Tibial nerve (tissue), 4 donors: Measurements from ENCODE around the gene ABHD12. TPM values are rescaled to one million over a fixed set of nuclear protein-coding genes. Genes with fewer than 3 reads are reported as not detected.

Experiments used
- DNase-seq, 2 donors: peaks; one replicate each; pipeline ENCODE4 v3.0.0-alpha.2; 2019; ENCODE audit warnings: low spot score in 2 of 2
- H3K27ac ChIP-seq, 4 donors: fragments of 200-600 bp; sonication (generic) in 3 of 4; one replicate each; pipeline ENCODE4 v1.5.1; 2017 to 2019; ENCODE audit warnings: mild to moderate bottlenecking in 1 of 4
- H3K27me3 ChIP-seq, 2 donors: fragments of 200-600 bp; sonication (generic) in 1 of 2; one replicate each; pipeline versions ENCODE4 v1.5.1 to v1.6.0; 2017 to 2019
- H3K36me3 ChIP-seq, 3 donors: fragments of 200-600 bp; sonication (generic); one replicate each; pipeline ENCODE4 v1.5.1; 2018 to 2019
- H3K4me1 ChIP-seq, 4 donors: fragments of 200-600 bp; sonication (generic) in 3 of 4; one replicate each; pipeline ENCODE4 v1.5.1; 2017 to 2019
- H3K4me3 ChIP-seq, 4 donors: fragments of 200-600 bp; sonication (generic) in 3 of 4; one replicate each; pipeline ENCODE4 v1.5.1; 2017 to 2019; ENCODE audit warnings: mild to moderate bottlenecking in 1 of 4, moderate library complexity in 1 of 4
- H3K9me3 ChIP-seq, 4 donors: fragments of 200-600 bp; sonication (generic) in 3 of 4; one replicate each; pipeline ENCODE4 v1.5.1; 2017 to 2019
- CTCF ChIP-seq, 5 experiments: fragments of 200-600 bp in 3 of 5; fragments of 450-650 bp in 2 of 5; sonication (generic) in 3 of 5; IDR thresholded peaks; one replicate each; pipeline ENCODE4 v1.5.1; 2016 to 2019; ENCODE audit warnings: antibody characterized with exemption in 5 of 5, mild to moderate bottlenecking in 3 of 5, moderate library complexity in 2 of 5
- EP300 ChIP-seq, 2 donors: sonication (generic); formaldehyde crosslinking; IDR thresholded peaks; one replicate each; pipeline ENCODE4 v1.6.1; 2017; ENCODE audit warnings: antibody characterized with exemption in 2 of 2, mild to moderate bottlenecking in 1 of 2
- POLR2A ChIP-seq, 2 donors: fragments of 450-650 bp; IDR thresholded peaks; one replicate each; pipeline ENCODE4 v1.6.1; 2017; ENCODE audit warnings: antibody characterized with exemption in 2 of 2, mild to moderate bottlenecking in 2 of 2, moderate library complexity in 2 of 2
- WGBS, 2 donors: methylation state at CpG; one replicate each; pipeline ENCODE4 v1.1.5; 2018; 5-methylcytosine and 5-hydroxymethylcytosine counted together
- small RNA-seq: library from RNA; depleted of rRNA; stranded (forward); fragments of <200 nt; gene quantifications from one replicate; pipeline ENCODE3, GENCODE V24; 2016
- total RNA-seq, 4 donors: library from RNA; depleted of rRNA; stranded (reverse); fragments of >200 nt; gene quantifications; one replicate each; pipeline ENCODE4 v1.1.0, GENCODE V29; 2016

Gene ABHD12
- total RNA-seq, 4 donors from 2014 or later, result 67.2 to 116 (median 105) TPM

GRCh38 chr20:25251019-25251418, 139.6 kb downstream of the ABHD12 start:
- TF ChIP-seq EP300 (IDR thresholded peaks at IDR 0.05) (no peak), CTCF (IDR thresholded peaks at IDR 0.05) (no peak), POLR2A (IDR thresholded peaks at IDR 0.05) (no peak)
- DNase-seq, result no peak
- H3K9me3 ChIP-seq, result no peaks in the 10 kb centered on the region
- peaks cover 0 to 73% (median 34%) of the 10 kb centered on the region in 4 donors for H3K4me1 ChIP-seq
- no peak overlapping the region for H3K4me3 ChIP-seq
- no peaks in the 10 kb centered on the region for H3K27me3 ChIP-seq
- no peak overlapping the region for H3K27ac ChIP-seq
- no peaks in the 10 kb centered on the region for H3K36me3 ChIP-seq
- 88 to 90% methylated on average over 9 of the region's 9 CpGs for WGBS, 2 donors

- no peak for DNase-seq
- no peaks in the 10 kb centered on the region for H3K36me3 ChIP-seq
- peaks cover 0 to 68% (median 31%) of the 10 kb centered on the region in 4 donors for H3K4me1 ChIP-seq
- no peaks in the 10 kb centered on the region for H3K9me3 ChIP-seq
- WGBS, 2 donors, result 58 to 64% methylated on average over 3 of the region's 3 CpGs
- no peaks in the 10 kb centered on the region for H3K27me3 ChIP-seq
- TF ChIP-seq EP300 (IDR thresholded peaks at IDR 0.05) (no peak), CTCF (IDR thresholded peaks at IDR 0.05) (no peak), POLR2A (IDR thresholded peaks at IDR 0.05) (no peak)
- H3K4me3 ChIP-seq, result no peak overlapping the region
- H3K27ac ChIP-seq, result peak overlapping the region in 1 of 4 donors; percentile 0
Observed at GRCh38 chr20:25250508-25250907, 140.1 kb downstream of the ABHD12 start.

Small RNA genes lying within 50 kb of the gene (small RNA-seq; reads per million reads assigned to genes)
- gene AL121772.2, result not detected

Other genes with a start within 250 kb of the ABHD12 start
- gene ENTPD6, start 195.1 kb downstream of the ABHD12 start, total RNA-seq, result 100 to 1,000 TPM in 1 of 4 donors, 10 to 100 TPM in 3; 62.2 to 114 (median 67.0) TPM
- gene PYGB, start 142.8 kb downstream of the ABHD12 start, total RNA-seq, result 100 to 1,000 TPM in 1 of 4 donors, 10 to 100 TPM in 3; 71.6 to 119 (median 78.6) TPM
- gene GINS1, start 16.8 kb upstream of the ABHD12 start, total RNA-seq, result 1 to 10 TPM in 1 of 4 donors, under 1 TPM in 3; 0.21 to 1.1 (median 0.59) TPM
- 10 to 100 TPM in 2 of 4 donors, 1 to 10 TPM in 2; 8.0 to 14.1 (median 10.5) TPM for gene NINL, start 194.7 kb upstream of the ABHD12 start, total RNA-seq
- 1 to 10 TPM; 2.5 to 3.6 (median 2.9) TPM for gene NANP, start 233.2 kb upstream of the ABHD12 start, total RNA-seq